Skeletal muscle tissue (tissue), 4 donors: ENCODE measurements around the gene CHCHD6. TPM values are rescaled to one million over a fixed set of nuclear protein-coding genes. Genes with fewer than 3 reads are reported as not detected.
A peak's percentile ranks its signal among the peaks of the same experiment; 100 is the strongest.

Source experiments
- H3K27ac ChIP-seq: one replicate; pipeline ENCODE4 v1.7.0; 2013; ENCODE audit warnings: mild to moderate bottlenecking, low read depth, low read length, inconsistent platforms
- H3K27me3 ChIP-seq, 3 donors: one replicate each; pipeline ENCODE4 v1.7.0; 2013; ENCODE audit warnings: low read length in 3 of 3; ENCODE audit not compliant: control insufficient read depth in 3 of 3, insufficient read depth in 3 of 3
- H3K36me3 ChIP-seq, 3 donors: one replicate each; pipeline ENCODE4 v1.7.0; 2013; ENCODE audit warnings: low read length in 3 of 3; ENCODE audit not compliant: control insufficient read depth in 3 of 3, insufficient read depth in 3 of 3
- H3K4me1 ChIP-seq, 3 donors: one replicate each; pipeline ENCODE4 v1.7.0; 2013; ENCODE audit warnings: low read length in 3 of 3, mild to moderate bottlenecking in 3 of 3; ENCODE audit not compliant: control insufficient read depth in 3 of 3, insufficient read depth in 3 of 3
- H3K4me3 ChIP-seq, 3 donors: one replicate each; pipeline ENCODE4 v1.7.0; 2013; ENCODE audit warnings: low read length in 3 of 3
- H3K9ac ChIP-seq, 3 donors: one replicate each; pipeline ENCODE4 v1.7.0; 2013; ENCODE audit warnings: low read length in 3 of 3, mild to moderate bottlenecking in 3 of 3, moderate library complexity in 2 of 3, low read depth in 1 of 3
- H3K9me3 ChIP-seq, 3 donors: one replicate each; pipeline ENCODE4 v1.7.0; 2013; ENCODE audit warnings: low read length in 3 of 3; ENCODE audit not compliant: control insufficient read depth in 3 of 3
- total RNA-seq: library from RNA; depleted of rRNA; stranded (reverse); fragments of >200 nt; gene quantifications from one replicate; pipeline ENCODE4 v1.2.3, GENCODE V29; 2014
- donor health status: Osteomylitis.

Gene CHCHD6
- total RNA-seq, 1 donor from 2014 or later: 8.9 TPM

DNA sequence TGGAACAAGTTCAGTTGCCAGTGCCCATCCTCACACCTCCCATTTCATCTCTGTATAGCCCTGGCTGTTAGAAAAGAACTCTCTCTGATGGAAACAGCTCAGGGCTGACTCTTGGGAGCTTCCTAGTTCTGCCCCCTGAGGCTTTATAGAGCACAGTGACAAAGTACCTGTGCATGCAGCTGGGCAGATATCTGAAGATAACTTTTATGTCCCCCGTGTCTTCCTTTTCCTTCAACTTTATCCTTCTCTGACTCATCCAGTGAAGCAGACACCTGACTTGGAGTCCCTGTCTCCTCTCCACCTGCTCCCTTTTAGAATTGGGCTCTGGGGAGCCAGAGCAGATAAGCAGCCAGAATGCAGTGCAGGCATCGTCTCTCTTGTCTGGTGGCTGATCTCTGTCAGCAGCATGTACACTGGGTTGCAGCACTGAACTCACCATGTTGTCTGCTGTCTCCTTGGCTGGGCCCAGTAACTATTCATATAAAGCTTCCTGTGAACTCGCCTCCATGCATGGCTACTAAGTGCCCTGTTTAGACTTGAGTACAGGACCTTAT, 225.0 kb downstream of the CHCHD6 start:
- H3K36me3 ChIP-seq: no peaks in the 10 kb centered on the region
- peaks cover 17 to 34% (median 22%) of the 10 kb centered on the region in 3 donors for H3K4me1 ChIP-seq
- H3K4me3 ChIP-seq: no peak overlapping the region
- H3K9me3 ChIP-seq: no peaks in the 10 kb centered on the region
- H3K27me3 ChIP-seq: no peaks in the 10 kb centered on the region
- no peak overlapping the region for H3K27ac ChIP-seq
- no peak overlapping the region for H3K9ac ChIP-seq

DNA sequence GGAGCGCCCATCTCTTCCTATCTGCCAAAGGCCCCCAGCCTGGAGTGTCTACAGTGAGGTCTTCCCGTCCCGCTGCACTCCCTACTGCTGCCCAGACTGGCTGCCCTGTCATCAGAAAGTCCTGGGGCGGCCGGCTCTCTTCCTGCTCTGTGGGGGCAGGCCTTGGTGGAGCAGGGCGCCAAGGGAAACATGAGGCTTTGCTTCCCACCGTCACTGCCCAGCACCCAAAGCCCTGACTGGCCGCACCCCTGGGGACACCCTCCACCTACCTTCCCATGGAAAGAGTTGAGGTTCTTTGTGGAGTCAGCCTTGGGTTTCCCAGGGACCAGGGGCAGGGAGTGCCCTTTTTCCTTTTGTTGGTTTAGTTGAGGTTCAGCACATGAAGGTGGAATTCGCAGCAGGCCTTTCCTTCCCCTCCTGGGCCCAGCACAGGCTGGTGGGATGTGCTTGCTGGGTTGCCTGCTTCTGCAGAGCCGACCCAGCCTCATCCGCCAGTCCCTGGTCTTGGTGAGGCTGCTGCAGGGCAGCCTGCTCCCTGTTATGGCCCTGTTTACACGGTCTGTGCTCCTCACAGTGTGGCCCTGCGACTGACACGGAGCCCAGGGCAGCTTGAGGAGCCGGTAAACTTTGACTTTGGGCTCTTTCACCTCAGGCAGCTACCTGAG, 227.0 kb downstream of the CHCHD6 start:
- Histone ChIP-seq H3K4me3 (no peak overlapping the region), H3K9ac (no peak overlapping the region), H3K4me1 (peaks cover 17 to 24% (median 22%) of the 10 kb centered on the region in 3 donors), H3K36me3 (no peaks in the 10 kb centered on the region), H3K9me3 (no peaks in the 10 kb centered on the region), H3K27me3 (no peaks in the 10 kb centered on the region), H3K27ac (no peak overlapping the region)

DNA sequence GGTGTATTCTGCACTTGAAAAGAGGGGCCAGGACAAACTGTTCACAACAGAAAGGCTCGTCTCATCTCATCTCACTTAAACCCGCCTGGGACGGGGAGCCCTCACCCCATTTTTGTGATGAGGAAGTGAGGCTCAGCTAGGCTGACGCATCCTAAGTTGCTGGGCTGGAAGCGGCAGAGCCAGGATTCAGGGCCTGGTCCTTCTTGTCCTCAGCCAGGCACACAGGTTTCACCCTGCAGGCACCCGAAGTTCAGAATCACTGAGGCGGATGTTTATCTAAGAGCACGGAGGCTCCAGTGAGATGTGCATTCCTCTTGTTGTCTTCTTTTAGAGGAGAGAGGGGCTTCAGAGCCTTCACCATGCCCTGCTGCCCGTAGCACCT, 227.8 kb downstream of the CHCHD6 start:
- H3K9ac ChIP-seq: no peak overlapping the region
- no peaks in the 10 kb centered on the region for H3K9me3 ChIP-seq
- H3K27me3 ChIP-seq: no peaks in the 10 kb centered on the region
- peaks cover 13 to 18% (median 18%) of the 10 kb centered on the region in 3 donors for H3K4me1 ChIP-seq
- no peak overlapping the region for H3K4me3 ChIP-seq
- H3K36me3 ChIP-seq: no peaks in the 10 kb centered on the region
- H3K27ac ChIP-seq: no peak overlapping the region

GRCh38 chr3:126932188-126932931, 228.3 kb downstream of the CHCHD6 start:
- H3K4me3 ChIP-seq: no peak overlapping the region
- no peak overlapping the region for H3K27ac ChIP-seq
- no peaks in the 10 kb centered on the region for H3K36me3 ChIP-seq
- peak overlapping the region in 2 of 3 donors; percentile 5 to 57 for H3K9ac ChIP-seq
- no peaks in the 10 kb centered on the region for H3K27me3 ChIP-seq
- H3K4me1 ChIP-seq: peaks cover 7 to 12% (median 12%) of the 10 kb centered on the region in 3 donors
- H3K9me3 ChIP-seq: no peaks in the 10 kb centered on the region

- no peak overlapping the region for H3K4me3 ChIP-seq
- H3K36me3 ChIP-seq: no peaks in the 10 kb centered on the region
- no peak overlapping the region for H3K27ac ChIP-seq
- peaks cover 11 to 23% (median 20%) of the 10 kb centered on the region in 3 donors for H3K4me1 ChIP-seq
- no peaks in the 10 kb centered on the region for H3K9me3 ChIP-seq
- H3K27me3 ChIP-seq: no peaks in the 10 kb centered on the region
- no peak overlapping the region for H3K9ac ChIP-seq
Measured at GRCh38 chr3:126934031-126934531, 230.0 kb downstream of the CHCHD6 start.

DNA sequence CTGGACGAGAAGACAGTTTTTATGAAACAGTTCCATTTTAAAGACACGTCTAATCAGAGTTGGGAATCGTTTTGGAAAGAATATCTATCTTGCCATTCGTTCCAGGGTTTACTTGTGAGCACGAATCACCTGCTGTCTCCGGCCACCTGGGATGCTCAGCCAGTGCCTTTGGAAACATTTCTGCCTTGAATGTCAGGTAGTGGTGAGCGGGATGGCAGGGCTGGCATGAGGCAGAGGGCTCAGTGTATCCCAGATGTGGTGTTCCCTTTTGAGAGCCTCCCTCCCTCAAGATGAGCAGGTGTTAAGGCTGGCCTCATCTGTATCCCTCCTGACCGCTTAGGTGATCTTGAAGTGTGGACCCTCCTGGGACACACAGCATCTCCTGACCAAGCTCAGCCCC, 231.0 kb downstream of the CHCHD6 start:
- no peaks in the 10 kb centered on the region for H3K9me3 ChIP-seq
- no peak overlapping the region for H3K4me3 ChIP-seq
- no peak overlapping the region for H3K27ac ChIP-seq
- peaks cover 11 to 23% (median 20%) of the 10 kb centered on the region in 3 donors for H3K4me1 ChIP-seq
- no peaks in the 10 kb centered on the region for H3K27me3 ChIP-seq
- H3K36me3 ChIP-seq: no peaks in the 10 kb centered on the region
- no peak overlapping the region for H3K9ac ChIP-seq

DNA sequence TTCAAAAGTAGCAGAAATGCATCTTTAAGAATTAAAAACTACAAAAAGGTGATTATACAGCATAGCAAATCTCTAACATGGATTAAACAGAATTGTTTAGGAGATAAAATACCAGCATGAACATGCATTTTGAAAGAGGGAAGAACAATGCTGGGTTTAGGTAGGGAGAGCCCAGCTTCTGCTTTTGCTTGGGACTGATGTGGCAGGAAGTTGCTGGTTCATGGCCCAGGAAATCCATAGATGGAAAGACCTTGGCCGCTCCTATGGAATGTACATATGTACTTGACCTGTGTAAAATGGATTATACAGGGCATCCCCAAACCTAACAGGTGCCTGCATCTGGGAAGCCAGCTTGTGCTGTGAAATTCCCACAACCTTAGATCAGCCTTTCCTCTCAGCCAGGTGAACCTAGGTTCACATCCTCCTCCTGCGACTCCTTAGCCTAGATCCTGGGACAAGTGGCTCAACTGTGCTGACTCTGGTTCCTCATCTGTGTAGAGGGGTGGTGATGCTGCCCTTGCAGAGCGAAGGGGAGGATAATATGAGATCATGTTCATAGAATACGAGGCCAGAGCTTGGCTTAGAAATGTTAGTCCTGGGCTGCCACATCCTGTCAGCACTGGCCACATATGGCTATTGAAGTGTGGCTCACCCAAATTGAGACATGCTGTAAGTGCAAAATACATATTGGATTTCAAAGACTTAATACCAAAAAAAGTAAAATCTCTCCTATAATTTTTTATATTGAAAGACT, 231.9 kb downstream of the CHCHD6 start:
- Histone ChIP-seq H3K27ac (no peak overlapping the region), H3K9me3 (no peaks in the 10 kb centered on the region), H3K9ac (no peak overlapping the region), H3K27me3 (no peaks in the 10 kb centered on the region), H3K4me3 (no peak overlapping the region), H3K4me1 (peaks cover 11 to 23% (median 20%) of the 10 kb centered on the region in 3 donors), H3K36me3 (no peaks in the 10 kb centered on the region)

DNA sequence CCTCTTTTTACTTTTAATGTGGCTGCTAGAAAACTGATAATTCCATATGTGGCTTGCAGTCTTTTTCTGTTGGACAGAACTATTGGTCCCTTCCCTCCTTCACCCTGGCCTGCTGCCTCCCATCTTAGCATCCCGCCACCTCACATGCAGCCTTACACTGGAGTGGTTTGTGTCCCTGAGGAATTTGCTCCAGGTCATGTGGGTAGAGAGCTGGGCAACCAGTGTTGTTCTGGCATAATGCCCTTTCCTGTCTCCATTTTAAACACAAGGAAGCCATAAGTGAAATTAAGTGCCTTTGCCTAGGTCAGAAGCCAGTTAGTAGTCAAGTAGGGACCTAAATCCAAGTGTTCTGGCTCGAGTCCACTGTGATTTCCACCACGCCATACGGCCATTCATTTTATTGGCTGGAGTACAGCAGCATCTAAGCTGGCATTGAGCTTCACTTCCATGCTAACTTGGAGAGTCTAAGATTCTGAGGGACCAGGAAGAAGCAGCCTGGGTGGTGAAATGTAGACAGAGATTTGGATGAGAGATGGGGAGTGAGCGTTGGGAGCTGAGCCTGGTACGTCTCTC, 232.9 kb downstream of the CHCHD6 start:
- Histone ChIP-seq H3K27ac (no peak overlapping the region), H3K4me3 (no peak overlapping the region), H3K36me3 (no peaks in the 10 kb centered on the region), H3K9me3 (no peaks in the 10 kb centered on the region), H3K9ac (no peak overlapping the region), H3K4me1 (peaks cover 11 to 23% (median 17%) of the 10 kb centered on the region in 3 donors), H3K27me3 (no peaks in the 10 kb centered on the region)

DNA sequence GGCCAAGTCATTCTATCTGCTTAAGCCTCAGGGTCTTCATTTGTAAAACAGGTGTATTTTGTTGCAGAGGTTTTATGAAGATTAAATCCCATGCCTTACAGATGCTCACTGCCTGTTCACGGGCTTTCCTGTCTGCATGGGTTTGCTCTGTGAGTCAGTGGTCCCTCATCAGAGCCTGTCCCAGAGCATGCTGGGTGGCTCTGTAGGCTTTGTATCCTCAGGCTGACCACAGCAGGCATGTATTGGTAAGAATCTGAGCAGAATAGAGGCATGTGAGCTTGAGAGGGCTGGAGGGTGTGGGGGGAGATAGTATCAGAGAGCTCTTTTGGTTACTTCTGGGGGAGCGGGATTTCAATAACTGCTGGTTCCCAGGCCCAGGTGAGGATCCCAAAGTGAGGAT, 233.5 kb downstream of the CHCHD6 start:
- Histone ChIP-seq H3K4me3 (no peak overlapping the region), H3K9ac (no peak overlapping the region), H3K27ac (no peak overlapping the region), H3K4me1 (peaks cover 6 to 18% (median 11%) of the 10 kb centered on the region in 3 donors), H3K36me3 (no peaks in the 10 kb centered on the region), H3K9me3 (no peaks in the 10 kb centered on the region), H3K27me3 (no peaks in the 10 kb centered on the region)
